NCI-H2029 treated with DMSO at 0.1 percent for 48 hours (cell line): ENCODE measurements around the gene HAX1.
"Not testable (repeated sequence)": the region's sequence is repeated elsewhere in the genome, so short reads cannot be mapped to it uniquely, and the experiment has no call there.

Experiments
- DNase-seq: peaks from one replicate; lab custom pipeline; 2025; lab: John Stamatoyannopoulos, UW

The HAX1 gene

DNA sequence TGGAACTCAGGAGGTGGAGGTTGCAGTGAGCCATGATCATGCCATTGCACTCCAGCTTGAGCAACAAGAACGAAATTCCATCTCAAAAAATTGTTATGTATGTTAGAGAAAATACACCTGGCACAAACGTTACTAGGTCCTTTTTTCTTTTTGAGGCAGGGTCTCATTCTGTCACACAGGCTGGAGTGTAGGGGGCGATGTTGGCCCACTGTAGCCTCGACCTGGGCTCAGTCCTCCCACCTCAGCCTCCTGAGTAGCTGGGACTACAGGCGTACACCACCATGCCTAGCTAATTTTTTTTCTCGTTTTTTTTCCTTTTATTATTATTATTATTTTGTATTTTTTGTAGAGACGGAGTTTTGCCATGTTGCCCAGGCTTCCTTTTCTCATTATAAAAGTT is 4.4 kb downstream of the HAX1 start:
- DNase-seq, result no peak

DNA sequence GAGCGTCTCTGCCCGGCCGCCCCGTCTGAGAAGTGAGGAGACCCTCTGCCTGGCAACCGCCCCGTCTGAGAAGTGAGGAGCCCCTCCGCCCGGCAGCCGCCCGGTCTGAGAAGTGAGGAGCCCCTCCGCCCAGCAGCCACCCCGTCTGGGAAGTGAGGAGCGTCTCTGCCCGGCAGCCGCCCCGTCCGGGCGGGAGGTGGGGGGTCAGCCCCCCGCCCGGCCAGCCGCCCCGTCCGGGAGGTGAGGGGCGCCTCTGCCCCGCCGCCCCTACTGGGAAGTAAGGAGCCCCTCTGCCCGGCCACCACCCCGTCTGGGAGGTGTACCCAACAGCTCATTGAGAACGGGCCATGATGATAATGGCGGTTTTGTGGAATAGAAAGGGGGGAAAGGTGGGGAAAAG is 15.2 kb downstream of the HAX1 start:
- DNase-seq, result not testable (repeated sequence)

DNA sequence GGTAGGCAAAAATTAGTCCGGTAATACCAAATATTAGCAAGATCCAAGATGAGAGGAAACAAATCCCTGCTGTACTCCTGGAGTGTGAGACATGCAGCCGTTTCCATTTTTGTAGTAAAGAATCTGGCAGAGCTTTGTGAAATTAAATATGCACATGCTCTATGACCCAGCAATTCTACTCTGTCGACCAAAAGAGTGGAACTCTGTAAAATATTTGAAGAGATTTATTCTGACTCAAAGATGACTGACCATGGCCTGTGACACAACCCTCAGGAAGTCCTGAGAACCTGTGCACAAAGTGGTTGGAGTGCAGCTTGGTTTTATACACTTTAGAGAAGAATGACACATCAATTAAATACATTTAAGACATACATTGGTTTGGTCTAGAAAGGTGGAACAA is 16.2 kb downstream of the HAX1 start:
- DNase-seq, result no peak

DNA sequence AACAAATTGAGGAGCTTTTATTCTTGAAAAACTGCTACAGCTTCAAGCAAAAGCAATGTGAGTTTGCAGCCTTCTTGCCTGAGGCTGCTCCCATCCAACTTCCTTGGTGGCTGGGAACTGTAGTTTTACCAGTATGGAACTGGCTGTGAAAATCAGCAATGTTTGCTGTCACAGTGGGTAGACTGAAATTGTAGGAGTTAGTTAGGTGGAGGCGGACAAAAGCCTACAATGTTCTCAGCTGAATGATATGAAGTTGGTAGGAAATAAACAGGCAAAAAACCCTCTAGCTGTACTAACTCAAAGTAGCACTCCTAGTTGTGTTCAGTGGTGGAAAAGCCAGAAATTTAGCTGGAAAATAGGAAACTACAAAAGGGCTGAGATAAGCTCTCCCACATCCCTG is 18.5 kb downstream of the HAX1 start:
- DNase-seq, result no peak

DNA sequence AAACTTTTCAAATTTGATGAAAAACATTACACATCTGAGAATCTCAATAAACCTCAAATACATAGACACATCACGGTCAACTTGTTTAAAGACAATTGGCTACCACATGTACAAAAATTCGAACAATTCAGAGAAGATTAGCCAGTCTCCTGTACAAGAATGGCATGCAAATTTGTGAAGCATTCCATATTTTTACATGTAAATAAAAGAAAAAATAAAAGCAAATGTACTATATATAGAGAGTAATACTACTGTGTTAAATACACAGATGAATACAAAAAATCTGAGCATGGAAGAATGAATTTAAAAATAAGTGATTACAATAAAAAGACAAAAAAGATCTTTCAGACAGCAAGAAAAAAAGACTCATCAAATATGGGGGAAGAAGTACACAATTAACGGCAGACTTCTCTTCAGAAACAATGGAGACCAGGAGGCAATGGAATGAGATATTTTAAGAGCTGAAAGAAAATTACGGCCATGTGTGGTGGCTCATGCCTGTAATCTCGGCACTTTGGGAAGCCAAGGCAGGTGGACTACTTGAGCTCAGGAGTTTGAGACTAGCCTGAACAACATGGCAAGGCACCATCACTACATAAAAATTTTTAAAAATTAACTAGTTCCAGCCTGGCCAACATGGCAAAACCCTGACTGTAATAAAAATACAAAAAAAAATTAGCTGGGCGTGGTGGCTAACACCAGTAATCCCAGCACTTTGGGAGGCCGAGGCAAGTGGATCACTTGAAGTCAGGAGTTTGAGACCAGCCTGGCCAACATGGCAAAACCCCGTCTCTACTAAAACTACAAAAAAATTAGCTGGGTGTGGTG is 23.2 kb downstream of the HAX1 start:
- DNase-seq, result no peak

DNA sequence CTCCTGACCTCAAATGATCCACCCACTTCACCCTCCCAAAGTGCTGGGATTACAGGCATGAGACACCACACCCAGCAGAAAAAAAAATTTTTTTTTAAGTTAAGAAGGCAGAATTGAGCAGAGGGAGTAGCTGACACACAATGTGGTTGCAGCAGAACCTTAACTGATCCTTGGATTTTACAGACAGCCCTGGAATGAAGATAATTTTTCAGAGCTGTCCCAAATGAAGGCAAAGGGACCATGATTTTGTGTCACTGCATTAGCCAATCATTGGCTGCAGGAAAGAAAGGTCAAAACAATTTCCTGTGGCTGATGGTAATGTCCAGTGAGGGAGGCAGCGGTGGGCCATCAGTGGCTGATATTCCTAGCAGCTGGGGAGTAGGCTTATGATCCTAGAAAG is 29.2 kb downstream of the HAX1 start:
- DNase-seq, result no peak

DNA sequence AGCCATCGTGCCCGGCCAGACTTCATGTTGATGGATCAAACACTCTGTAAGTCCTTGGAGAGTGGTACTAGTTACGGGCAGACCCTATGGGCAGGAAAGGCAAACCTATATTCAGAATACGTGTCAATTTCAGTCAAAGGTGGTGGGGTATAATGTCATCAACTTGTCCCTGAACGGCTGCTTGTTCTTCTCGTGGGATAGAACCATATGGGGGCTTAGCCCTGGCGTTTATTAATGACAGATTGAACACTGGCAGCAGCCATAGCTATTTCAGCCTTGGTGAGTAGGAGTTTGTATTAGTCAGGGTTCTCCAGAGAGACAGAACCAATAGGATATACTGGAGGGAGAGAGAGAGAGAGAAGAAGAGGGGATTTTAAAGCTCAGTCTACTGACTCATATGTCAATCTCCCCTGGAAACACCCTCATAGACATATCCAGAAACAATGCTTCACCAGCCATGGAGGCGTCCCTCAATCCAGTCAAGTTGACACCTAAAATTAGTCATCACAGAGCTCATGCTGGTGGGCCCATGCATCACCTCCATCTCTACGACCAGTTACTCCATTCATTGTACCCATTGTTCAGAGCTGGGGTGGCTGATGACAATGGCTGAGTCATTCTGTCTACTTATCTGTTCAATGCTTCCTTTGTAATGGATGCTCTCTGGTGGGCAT is 32.4 kb downstream of the HAX1 start:
- DNase-seq, result no peak

DNA sequence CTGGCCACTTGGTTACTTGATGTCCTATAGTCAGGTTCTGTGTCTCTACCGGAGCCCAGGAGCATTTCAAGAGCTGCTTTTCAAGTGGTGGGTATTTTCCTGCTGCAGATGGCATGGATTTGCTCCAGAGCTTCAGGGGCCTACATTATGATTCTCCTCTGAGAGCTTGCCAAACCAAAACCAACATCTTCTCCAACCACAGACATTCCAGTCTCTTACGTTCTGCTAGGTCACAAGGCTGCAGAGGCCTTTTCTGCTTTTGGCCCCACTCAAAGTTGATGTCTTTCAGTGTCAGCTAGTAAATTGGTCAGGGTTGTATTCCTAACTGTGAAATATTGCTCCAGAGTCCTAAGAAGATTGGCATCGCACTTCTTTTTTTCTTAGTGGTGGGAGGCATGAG is 33.7 kb downstream of the HAX1 start:
- DNase-seq, result no peak

DNA sequence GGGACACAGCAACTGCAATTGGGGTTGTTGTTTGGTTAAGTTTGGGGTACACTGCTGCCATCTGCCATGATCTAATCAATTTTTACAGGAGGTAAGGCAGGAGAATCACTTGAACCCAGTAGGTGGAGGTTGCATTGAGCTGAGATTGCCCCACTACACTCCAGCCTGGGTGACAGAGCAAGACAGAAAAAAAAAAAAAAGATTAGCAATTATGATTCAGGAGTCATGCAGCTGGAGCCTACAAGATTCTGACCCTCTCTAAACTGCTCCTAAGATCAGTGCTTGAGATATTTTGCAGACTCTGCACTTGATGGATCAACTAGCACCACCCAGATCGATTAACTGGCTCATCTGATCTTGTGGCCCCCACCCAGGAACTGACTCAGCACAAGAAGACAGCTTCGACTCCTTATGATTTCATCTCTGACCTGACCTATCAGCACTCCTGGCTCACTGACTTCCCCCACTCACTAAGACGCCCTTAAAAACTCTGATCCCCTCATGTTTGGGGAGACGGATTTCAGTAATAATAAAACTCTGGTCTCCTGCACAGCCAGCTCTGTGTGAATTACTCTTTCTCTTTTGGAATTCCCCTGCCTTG is 35.3 kb downstream of the HAX1 start:
- DNase-seq, result not testable (repeated sequence)

DNA sequence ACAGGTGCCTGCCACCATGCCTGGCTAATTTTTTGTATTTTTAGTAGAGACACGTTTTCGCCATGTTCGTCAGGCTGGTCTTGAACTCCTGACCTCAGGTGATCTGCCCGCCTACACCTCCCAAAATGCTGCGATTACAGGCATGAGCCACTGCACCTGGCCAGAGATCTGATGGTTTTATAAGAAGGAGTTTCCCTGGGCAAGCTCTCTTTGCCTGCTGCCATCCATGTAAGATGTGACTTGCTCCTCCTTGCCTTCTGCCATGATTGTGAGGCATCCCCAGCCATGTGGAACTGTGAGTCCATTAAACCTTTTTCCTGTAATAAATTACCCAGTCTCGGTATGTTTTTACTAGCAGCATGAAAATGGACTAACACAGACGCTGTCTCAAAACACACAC is 36.7 kb downstream of the HAX1 start:
- DNase-seq, result not testable (repeated sequence)

DNA sequence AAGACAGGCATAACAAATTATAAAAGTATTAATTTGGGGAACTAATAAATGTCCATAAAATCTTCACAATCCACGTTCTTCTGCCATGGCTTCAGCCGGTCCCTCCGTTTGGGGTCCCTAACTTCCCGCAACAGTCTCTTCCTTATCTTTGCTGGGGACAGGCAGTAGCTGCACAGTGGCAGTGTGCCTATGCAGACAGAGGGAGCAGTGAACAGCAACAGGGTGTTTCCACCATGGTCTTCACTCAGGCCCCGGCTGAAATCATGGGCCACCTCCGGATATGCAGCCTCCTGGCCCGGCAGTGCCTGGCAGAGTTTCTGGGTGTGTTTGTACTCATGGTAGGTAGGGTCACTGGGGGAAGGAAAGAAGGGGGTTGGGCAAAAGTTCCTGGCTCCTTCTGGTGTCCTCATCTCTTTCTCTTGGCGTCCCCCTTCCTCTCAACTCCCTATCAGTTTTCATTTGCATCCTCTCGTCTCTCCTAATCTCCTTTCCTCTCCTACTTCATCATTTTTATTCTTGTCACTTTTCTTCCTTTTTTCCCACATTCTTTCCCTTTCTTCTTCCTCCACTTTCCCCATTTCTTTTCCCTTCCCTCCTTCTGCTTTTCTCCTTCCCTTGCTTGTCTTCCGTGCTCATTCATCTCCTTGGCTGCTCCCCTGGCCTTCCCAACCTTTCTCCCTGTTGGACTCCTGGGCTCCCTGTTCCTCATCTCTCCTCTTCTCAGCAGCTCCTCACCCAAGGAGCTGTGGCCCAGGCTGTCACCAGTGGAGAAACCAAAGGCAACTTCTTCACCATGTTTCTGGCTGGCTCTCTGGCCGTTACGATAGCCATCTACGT is 40.0 kb downstream of the HAX1 start:
- not testable (repeated sequence) for DNase-seq

DNA sequence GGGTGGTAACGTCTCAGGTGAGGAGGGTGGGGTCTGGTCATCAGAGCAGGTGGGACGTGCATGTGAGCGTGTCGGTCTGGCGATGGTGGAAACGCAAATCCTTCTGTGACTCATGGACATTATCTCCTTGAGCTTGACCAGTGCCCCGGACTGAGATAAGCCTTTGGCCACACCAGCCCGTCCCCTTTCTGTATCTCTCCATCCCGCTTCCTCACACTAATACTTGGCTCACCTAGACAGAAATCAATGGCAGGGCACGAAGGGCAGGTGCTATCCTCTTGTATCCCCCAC is 40.6 kb downstream of the HAX1 start:
- DNase-seq, result no peak

DNA sequence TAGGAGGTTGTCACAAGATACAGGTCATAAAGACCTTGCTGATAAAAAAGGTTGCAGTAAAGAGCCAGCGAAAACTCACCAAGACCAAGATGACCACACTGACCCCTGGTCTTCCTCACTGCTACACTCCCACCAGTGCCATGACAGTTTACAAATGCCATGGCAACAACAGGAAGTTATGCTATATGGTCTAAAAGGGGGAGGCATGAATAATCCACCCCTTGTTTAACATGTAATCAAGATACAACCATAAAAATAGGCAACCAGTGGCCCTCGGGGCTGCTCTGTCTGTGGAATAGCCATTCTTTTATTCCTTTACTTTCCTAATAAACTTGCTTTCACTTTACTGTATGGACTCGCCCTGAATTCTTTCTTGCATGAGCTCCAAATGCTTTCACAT is 41.8 kb downstream of the HAX1 start:
- not testable (repeated sequence) for DNase-seq

DNA sequence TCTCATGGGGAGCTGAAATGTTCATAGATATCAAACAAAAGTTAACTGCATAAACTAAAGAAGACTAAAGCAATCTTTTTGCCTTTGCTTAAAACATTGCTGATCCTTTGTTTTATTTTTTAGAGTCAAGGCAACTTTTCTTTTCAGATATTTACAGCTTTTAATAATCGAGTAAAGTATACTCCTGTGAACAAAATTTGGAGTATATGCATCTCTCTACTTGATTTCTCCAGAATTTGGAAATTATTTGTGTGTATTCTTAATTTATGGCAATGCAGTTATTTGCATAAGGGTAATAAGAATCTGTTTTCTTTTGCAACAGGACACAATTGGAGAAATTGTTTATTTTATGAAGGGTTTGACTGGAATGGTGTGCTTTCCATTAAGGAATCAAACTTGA is 44.3 kb downstream of the HAX1 start:
- DNase-seq, result no peak

DNA sequence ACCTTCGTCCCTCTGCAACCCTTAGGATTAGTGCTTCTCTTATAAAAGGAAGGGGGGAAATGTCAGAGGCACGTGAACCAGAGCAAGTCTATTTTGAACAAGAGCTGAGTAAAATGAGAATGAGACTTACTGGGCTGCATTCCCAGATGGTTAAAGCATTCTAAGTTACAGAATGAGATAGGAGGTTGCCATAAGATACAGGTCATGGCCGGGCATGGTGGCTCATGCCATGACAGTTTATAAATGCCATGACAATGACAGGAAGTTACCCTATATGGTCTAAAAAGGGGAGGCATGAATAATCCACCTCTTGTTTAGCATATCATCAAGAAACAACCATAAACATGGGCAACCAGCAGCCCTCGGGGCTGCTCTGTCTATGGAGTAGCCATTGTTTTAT is 46.0 kb downstream of the HAX1 start:
- no peak for DNase-seq

DNA sequence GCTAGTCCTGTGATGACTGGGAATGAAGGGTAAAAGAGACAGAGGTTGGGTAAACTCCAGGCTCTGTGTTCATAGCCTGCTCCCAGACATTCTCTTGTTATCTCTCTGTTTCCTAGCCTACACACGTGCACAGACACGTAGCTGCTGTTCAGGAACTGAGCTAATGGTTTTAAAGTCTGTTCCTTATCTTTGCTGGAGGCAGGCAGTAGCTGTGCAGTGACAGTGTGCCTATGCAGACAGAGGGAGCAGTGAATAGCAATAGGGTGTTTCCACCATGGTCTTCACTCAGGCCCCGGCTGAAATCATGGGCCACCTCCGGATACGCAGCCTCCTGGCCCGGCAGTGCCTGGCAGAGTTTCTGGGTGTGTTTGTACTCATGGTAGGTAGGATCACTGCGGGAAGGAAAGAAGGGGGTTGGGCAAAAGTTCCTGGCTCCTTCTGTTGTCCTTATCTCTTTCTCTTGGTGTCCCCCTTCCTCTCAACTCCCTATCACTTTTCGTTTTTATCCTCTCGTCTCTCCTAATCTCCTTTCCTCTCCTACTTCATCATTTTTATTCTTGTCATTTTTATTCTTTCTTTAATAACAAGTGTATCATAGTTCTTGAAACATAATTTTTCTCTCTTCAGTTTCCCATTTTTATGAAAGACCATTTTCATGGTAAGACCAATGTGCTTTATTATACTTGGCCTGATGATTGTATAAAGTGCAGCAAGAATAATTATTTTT is 48.6 kb downstream of the HAX1 start, which contains the start of gene AQP10:
Gene AQP10 (plus strand): TSS at position 212 of the 727 bp plus-strand sequence. CDS start 63 bp downstream, at position 275.
- no peak for DNase-seq

DNA sequence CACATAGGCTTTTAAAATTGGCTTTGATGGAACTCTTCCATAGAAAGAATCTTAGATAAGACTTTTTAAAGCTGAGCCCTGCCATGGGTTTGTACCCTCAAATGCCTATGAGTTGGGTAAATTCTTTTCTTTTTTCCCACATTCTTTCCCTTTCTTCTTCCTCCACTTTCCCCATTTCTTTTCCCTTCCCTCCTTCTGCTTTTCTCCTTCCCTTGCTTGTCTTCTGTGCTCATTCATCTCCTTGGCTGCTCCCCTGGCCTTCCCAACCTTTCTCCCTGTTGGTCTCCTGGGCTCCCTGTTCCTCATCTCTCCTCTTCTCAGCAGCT is 49.1 kb downstream of the HAX1 start:
- DNase-seq, result not testable (repeated sequence)

DNA sequence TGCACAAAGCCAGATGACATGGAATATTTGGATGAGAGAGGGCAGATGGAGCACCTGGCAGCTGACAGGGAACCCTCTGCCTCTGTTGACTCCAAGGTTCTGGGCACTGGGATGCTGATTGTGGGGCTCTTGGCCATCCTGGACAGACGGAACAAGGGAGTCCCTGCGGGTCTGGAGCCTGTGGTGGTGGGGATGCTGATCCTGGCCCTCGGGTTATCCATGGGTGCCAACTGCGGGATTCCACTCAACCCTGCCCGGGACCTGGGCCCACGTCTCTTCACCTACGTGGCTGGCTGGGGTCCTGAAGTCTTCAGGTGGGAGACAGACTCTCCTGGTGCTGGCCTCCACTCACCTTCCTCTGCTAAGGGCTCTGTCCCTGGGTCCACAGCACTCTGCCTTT is 51.1 kb downstream of the HAX1 start:
- DNase-seq, result no peak

DNA sequence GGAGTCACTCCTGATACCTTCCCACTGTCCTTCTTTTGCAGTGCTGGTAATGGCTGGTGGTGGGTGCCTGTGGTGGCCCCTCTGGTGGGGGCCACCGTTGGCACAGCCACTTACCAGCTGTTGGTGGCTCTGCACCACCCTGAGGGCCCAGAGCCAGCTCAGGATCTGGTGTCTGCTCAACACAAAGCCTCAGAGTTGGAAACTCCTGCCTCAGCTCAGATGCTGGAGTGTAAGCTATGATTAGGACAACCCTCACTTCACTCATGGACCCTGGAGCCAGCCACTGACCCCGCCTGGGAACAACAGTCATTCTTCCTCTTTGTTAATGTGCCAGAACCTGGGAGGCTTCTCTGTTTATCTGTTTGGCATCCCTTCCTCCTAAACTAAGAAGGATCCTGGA is 51.8 kb downstream of the HAX1 start:
- no peak for DNase-seq

DNA sequence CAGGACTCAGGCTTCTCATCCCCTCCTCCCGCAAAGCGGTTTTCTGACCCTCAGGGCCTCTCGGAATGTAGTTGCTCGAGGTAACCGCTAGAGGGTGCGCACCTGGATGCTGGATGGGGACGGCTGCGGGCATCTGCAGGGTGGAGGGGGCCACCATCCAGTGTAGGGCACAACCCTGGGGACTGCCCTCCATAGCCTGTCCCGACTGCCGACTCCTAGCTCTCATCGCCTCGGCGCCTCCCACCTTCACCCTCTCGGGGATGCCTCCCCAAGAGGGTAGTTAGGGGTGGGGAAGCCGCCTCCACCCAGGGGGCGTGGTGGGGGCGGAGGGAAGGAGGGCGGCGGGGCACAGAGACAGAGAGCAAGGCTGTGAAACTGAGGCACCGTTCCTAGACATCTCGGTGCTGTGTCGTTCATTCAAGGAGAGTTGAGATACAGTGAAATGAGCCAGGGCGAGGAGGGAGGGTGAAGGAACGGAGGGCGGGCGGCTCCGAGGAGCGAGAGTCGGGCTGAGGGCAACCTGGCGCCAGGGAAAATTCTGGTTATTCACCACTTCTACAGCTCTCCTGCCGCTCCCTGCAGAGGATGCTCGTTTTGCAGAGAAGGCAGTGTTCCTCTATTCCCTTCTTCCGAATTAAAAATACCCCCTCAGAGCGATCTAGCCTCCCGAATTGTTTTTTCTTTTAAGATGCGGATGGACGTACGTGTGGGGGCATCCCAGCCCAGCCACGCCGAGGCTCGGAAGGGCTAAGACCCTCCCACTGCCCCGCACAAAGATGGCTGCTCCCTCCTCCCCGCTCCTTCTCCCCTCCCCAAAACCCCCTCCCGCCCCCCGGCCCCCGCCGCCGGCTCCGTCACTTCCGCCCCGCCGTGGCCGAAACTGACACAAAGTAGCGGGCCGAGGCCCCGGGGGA is 52.5 kb downstream of the HAX1 start, which contains the start of gene ATP8B2:
Gene ATP8B2 (plus strand): TSS at position 857 of the 914 bp plus-strand sequence. CDS start 2,617 bp downstream, outside the sequence.
- DNase-seq, result peak; percentile 55
